ENCODE measurements around the gene IQGAP1.

IQGAP1 gene

DNA sequence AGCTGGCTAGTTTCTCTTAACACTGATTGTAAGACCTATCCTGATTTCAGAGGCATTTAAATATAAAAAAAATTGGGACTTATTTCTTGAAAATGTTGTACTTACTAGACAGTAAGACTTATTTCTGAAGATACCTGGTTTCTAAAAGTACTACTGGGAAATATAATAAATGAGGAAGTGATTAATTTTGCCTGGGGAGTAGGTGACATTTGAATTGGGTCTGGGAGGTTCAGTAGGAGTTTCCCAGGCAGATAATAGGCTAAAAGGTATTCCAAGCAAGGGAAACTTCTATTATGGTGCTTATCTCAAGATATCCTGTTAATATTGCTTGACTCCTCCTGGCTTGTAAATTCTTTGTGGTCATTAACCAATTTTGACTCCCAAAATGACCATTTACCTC, 6.5 kb upstream of the IQGAP1 start:
- DNase-seq, result no peak
- no peak overlapping the region for H3K4me3 Mint-ChIP-seq
- peaks cover 21% of the 10 kb centered on the region for H3K9me3 Mint-ChIP-seq
- TF ChIP-seq, protein P1, sequence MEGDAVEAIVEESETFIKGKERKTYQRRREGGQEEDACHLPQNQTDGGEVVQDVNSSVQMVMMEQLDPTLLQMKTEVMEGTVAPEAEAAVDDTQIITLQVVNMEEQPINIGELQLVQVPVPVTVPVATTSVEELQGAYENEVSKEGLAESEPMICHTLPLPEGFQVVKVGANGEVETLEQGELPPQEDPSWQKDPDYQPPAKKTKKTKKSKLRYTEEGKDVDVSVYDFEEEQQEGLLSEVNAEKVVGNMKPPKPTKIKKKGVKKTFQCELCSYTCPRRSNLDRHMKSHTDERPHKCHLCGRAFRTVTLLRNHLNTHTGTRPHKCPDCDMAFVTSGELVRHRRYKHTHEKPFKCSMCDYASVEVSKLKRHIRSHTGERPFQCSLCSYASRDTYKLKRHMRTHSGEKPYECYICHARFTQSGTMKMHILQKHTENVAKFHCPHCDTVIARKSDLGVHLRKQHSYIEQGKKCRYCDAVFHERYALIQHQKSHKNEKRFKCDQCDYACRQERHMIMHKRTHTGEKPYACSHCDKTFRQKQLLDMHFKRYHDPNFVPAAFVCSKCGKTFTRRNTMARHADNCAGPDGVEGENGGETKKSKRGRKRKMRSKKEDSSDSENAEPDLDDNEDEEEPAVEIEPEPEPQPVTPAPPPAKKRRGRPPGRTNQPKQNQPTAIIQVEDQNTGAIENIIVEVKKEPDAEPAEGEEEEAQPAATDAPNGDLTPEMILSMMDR (IDR thresholded peaks at IDR 0.05), result no peak
- no peaks in the 10 kb centered on the region for H3K36me3 Mint-ChIP-seq (ENCODE audit: low read depth)
- peaks cover 6% of the 10 kb centered on the region for H3K27me3 Mint-ChIP-seq (ENCODE audit: low read depth, poor library complexity)
- H3K4me1 Mint-ChIP-seq, result peaks cover 2% of the 10 kb centered on the region
- H3K27ac Mint-ChIP-seq, result no peak overlapping the region

DNA sequence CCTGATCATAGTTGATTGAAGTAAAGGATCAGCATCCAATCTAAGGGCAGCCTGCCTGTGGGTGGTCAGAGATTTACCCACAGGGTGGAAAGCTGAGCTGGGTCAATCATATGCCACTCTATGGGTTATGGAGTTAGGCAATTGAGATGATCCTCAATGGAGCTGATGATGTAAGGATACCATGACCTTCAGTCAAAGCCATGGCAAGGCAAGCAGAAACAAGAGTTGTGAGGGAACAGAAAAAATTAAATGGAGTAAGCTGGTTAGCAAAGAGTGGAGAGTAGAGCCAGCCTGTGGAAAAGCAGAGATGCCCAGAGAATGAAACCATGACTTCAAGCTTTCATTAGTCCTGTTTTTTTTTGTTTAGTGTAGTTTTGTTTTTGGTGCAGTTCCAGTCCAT, 5.7 kb upstream of the IQGAP1 start:
- peaks cover 3% of the 10 kb centered on the region for H3K4me1 Mint-ChIP-seq

DNA sequence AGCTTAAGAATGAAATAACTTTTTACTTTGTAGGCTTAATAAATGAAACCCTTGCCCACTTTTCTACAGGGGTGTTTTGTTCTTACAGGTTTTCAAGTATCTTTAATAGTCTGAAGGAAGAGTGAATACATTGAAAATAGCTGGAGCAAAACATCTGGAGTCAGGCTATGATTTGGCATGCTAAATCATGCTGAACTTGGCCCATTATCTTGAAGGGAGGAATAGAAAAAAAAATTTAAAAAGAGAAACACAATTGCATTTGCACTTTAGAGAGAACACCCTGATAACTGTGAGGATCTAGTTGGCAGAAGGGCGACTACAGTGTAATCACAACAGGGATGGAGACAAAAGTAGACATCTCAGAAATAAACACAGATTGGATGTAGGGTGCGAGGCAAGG, 1.8 kb upstream of the IQGAP1 start:
- Mint-ChIP-seq H3K27me3 (ENCODE audit: low read depth, poor library complexity) (peaks cover 5% of the 10 kb centered on the region), H3K27ac (no peak overlapping the region), H3K36me3 (ENCODE audit: low read depth) (peaks cover 8% of the 10 kb centered on the region), H3K9me3 (no peaks in the 10 kb centered on the region), H3K4me3 (peak overlapping the region; percentile 31), H3K4me1 (peaks cover 24% of the 10 kb centered on the region)
- no peak for DNase-seq
- TF ChIP-seq, protein P1 (IDR thresholded peaks at IDR 0.05), result no peak

More for the DNA sequence above, 5.7 kb upstream of the IQGAP1 start:
- no peak overlapping the region for H3K4me3 Mint-ChIP-seq
- H3K9me3 Mint-ChIP-seq, result peaks cover 21% of the 10 kb centered on the region
- peaks cover 11% of the 10 kb centered on the region for H3K27me3 Mint-ChIP-seq (ENCODE audit: low read depth, poor library complexity)
- DNase-seq, result no peak
- H3K36me3 Mint-ChIP-seq (ENCODE audit: low read depth), result no peaks in the 10 kb centered on the region
- H3K27ac Mint-ChIP-seq, result no peak overlapping the region
- TF ChIP-seq, protein P1 (IDR thresholded peaks at IDR 0.05), result no peak

DNA sequence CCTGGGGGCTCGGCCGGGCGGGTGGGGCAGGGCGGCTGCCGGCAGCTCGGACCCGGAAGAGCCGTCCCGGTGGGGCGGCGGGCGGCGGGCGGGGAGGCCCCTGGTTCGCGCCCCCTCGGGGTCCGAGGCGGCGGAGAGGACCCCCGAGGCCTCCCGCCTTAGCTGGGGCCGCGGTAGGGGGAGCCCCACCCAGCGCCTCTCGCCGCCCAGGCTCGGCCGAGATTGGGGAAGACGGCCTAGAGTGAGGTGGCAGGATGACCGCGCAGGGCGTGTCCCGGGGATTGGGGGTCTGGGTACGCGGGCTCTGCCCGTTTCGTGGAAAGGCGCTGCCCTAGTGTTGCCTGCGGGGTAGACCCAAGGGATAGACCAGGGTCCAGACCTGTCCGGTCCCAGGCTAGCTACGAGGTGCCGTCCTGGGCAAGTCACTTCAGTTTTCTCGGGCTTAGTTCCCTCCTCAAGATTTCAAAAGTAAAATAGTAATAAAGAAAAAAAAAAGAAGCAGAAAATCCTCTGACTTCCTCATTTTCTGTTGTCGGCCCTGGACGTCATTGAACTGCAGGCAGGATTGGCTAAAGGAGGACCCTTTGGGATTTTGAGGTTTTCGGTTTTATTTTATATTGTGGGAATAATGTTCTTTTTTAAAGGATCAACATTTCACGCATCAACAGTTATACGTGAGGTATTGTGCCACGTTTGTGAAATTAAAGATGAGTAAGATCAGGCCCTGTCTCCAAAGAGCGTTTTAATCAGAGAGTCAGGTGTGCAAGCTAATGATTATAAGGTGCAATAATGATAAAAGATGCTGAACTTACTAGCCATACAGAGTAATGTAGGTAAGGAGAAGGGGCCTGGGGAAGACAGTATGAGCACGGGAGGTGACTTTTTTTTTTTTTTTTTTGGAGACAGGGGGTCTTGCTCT, 679 bp downstream of the IQGAP1 start:
- peaks cover 37% of the 10 kb centered on the region for H3K4me1 Mint-ChIP-seq
- peaks cover 5% of the 10 kb centered on the region for H3K27me3 Mint-ChIP-seq (ENCODE audit: low read depth, poor library complexity)
- peaks cover 18% of the 10 kb centered on the region for H3K36me3 Mint-ChIP-seq (ENCODE audit: low read depth)
- no peak overlapping the region for H3K27ac Mint-ChIP-seq
- TF ChIP-seq, protein P1 (IDR thresholded peaks at IDR 0.05), result no peak
- H3K4me3 Mint-ChIP-seq, result peak overlapping the region; percentile 85
- H3K9me3 Mint-ChIP-seq, result no peaks in the 10 kb centered on the region
- peak; percentile 60 for DNase-seq

DNA sequence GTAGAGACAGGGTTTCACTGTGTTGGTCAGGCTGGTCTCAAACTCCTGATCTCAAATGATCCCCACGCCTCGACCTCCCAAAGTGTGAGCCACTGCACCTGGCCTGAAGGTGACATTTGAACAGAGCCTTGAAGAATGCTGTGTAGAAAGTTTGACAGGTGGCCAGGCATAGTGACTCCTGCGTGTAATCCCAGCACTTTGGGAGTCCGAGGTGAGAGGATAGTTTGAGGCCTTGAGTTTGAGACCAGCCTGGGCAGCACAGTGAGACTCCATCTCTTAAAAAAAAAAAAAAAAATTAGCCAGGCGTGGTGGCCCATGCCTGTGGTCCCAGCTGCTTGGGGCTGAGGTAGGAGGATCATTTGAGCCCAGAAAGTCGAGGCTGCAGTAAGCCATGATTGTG, 1.5 kb downstream of the IQGAP1 start:
- peaks cover 21% of the 10 kb centered on the region for H3K36me3 Mint-ChIP-seq (ENCODE audit: low read depth)
- DNase-seq, result no peak
- H3K27ac Mint-ChIP-seq, result no peak overlapping the region
- no peaks in the 10 kb centered on the region for H3K9me3 Mint-ChIP-seq
- H3K4me1 Mint-ChIP-seq, result peaks cover 39% of the 10 kb centered on the region
- peak overlapping the region; percentile 82 for H3K4me3 Mint-ChIP-seq
- TF ChIP-seq, protein P1 (IDR thresholded peaks at IDR 0.05), result no peak
- H3K27me3 Mint-ChIP-seq (ENCODE audit: low read depth, poor library complexity), result peaks cover 5% of the 10 kb centered on the region

DNA sequence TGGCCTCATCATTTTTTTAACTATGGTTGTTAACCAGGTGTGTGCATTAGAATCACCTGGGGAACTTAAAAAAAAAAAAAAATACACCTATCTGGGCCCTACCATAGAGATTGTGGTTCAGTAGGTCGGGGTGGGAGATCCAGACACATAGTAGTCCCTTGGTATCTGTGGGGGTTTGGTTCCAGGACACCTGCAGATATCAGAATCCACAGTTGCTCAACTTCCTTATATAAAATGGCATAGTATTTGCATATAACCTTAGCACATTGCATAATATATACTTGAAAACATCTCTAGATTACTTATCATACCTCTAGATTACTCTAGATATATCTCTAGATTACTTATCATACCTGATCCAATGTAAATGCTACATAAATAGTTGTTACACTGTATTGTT, 5.0 kb downstream of the IQGAP1 start:
- no peak for DNase-seq
- Mint-ChIP-seq H3K36me3 (ENCODE audit: low read depth) (peaks cover 37% of the 10 kb centered on the region), H3K4me1 (peaks cover 41% of the 10 kb centered on the region), H3K4me3 (no peak overlapping the region), H3K27ac (no peak overlapping the region), H3K27me3 (ENCODE audit: low read depth, poor library complexity) (peaks cover 2% of the 10 kb centered on the region), H3K9me3 (no peaks in the 10 kb centered on the region)
- TF ChIP-seq, protein P1 (IDR thresholded peaks at IDR 0.05), result no peak
